HUES48 (cell line): ENCODE results near the gene PRSS2.
A peak's percentile ranks its signal among the peaks of the same experiment; 100 is the strongest.

Source experiments
- H3K27ac ChIP-seq: one replicate; pipeline ENCODE4 v1.7.0; 2013; ENCODE audit warnings: low read depth, low read length, inconsistent platforms
- H3K27me3 ChIP-seq: 2 replicates; pipeline ENCODE4 v1.6.1; 2013; ENCODE audit warnings: mild to moderate bottlenecking, low read length; ENCODE audit not compliant: control insufficient read depth, insufficient read depth
- H3K36me3 ChIP-seq: 2 replicates; pipeline ENCODE4 v1.6.1; 2013; ENCODE audit warnings: low read length; ENCODE audit not compliant: control insufficient read depth, insufficient read depth
- H3K4me1 ChIP-seq: 2 replicates; pipeline ENCODE4 v1.6.1; 2013; ENCODE audit warnings: mild to moderate bottlenecking, low read length; ENCODE audit not compliant: control insufficient read depth, insufficient read depth
- H3K4me3 ChIP-seq: 2 replicates; pipeline ENCODE4 v1.5.1; 2013; ENCODE audit warnings: mild to moderate bottlenecking, low read depth, low read length
- H3K9ac ChIP-seq: 2 replicates; pipeline ENCODE4 v1.6.1; 2013; ENCODE audit warnings: mild to moderate bottlenecking, low read depth, low read length, moderate library complexity
- H3K9me3 ChIP-seq: 2 replicates; pipeline ENCODE4 v1.6.1; 2013; ENCODE audit warnings: low read length; ENCODE audit not compliant: control insufficient read depth, insufficient read depth

Gene PRSS2

GRCh38 chr7:142804728-142805207 lies 34.0 kb downstream of the PRSS2 start:
- no peak overlapping the region for H3K4me3 ChIP-seq
- peaks cover 34% of the 10 kb centered on the region for H3K27me3 ChIP-seq
- no peaks in the 10 kb centered on the region for H3K9me3 ChIP-seq
- H3K27ac ChIP-seq, result no peak overlapping the region
- H3K4me1 ChIP-seq, result peaks cover 4% of the 10 kb centered on the region
- no peak overlapping the region for H3K9ac ChIP-seq
- H3K36me3 ChIP-seq, result peaks cover 5% of the 10 kb centered on the region; the same call in 1 of the 2 replicates

GRCh38 chr7:142805350-142806021 lies 34.7 kb downstream of the PRSS2 start:
- Histone ChIP-seq H3K4me1 (no peaks in the 10 kb centered on the region), H3K9ac (no peak overlapping the region), H3K36me3 (peaks cover 5% of the 10 kb centered on the region; the same call in 1 of the 2 replicates), H3K27me3 (peaks cover 27% of the 10 kb centered on the region), H3K9me3 (no peaks in the 10 kb centered on the region), H3K27ac (no peak overlapping the region), H3K4me3 (no peak overlapping the region)

GRCh38 chr7:142806022-142806356 lies 35.2 kb downstream of the PRSS2 start:
- H3K4me3 ChIP-seq, result no peak overlapping the region
- no peak overlapping the region for H3K27ac ChIP-seq
- no peak overlapping the region for H3K9ac ChIP-seq
- peaks cover 5% of the 10 kb centered on the region; the same call in 1 of the 2 replicates for H3K36me3 ChIP-seq
- peaks cover 22% of the 10 kb centered on the region for H3K27me3 ChIP-seq
- no peaks in the 10 kb centered on the region for H3K4me1 ChIP-seq
- H3K9me3 ChIP-seq, result no peaks in the 10 kb centered on the region

GRCh38 chr7:142806957-142807356 lies 36.2 kb downstream of the PRSS2 start:
- Histone ChIP-seq H3K36me3 (peaks cover 3% of the 10 kb centered on the region; the same call in 1 of the 2 replicates), H3K4me1 (peaks cover 2% of the 10 kb centered on the region), H3K9ac (no peak overlapping the region), H3K27me3 (peaks cover 16% of the 10 kb centered on the region), H3K4me3 (no peak overlapping the region), H3K27ac (no peak overlapping the region), H3K9me3 (no peaks in the 10 kb centered on the region)

GRCh38 chr7:142807855-142808460 lies 37.2 kb downstream of the PRSS2 start:
- H3K36me3 ChIP-seq, result no peaks in the 10 kb centered on the region
- H3K4me1 ChIP-seq, result peaks cover 12% of the 10 kb centered on the region
- H3K27me3 ChIP-seq, result peaks cover 13% of the 10 kb centered on the region
- H3K4me3 ChIP-seq, result no peak overlapping the region
- H3K9ac ChIP-seq, result no peak overlapping the region
- H3K9me3 ChIP-seq, result no peaks in the 10 kb centered on the region
- no peak overlapping the region for H3K27ac ChIP-seq

- H3K27me3 ChIP-seq, result peaks cover 10% of the 10 kb centered on the region
- H3K9ac ChIP-seq, result no peak overlapping the region
- H3K36me3 ChIP-seq, result no peaks in the 10 kb centered on the region
- no peaks in the 10 kb centered on the region for H3K9me3 ChIP-seq
- H3K27ac ChIP-seq, result no peak overlapping the region
- peaks cover 15% of the 10 kb centered on the region for H3K4me1 ChIP-seq
- H3K4me3 ChIP-seq, result no peak overlapping the region
Measured at GRCh38 chr7:142808461-142808801, 37.7 kb downstream of the PRSS2 start.

- Histone ChIP-seq H3K9ac (no peak overlapping the region), H3K4me1 (peaks cover 21% of the 10 kb centered on the region), H3K4me3 (no peak overlapping the region), H3K27me3 (peaks cover 9% of the 10 kb centered on the region), H3K9me3 (no peaks in the 10 kb centered on the region), H3K36me3 (no peaks in the 10 kb centered on the region), H3K27ac (no peak overlapping the region)
Measured at GRCh38 chr7:142808802-142809583, 38.2 kb downstream of the PRSS2 start.

GRCh38 chr7:142809671-142810070 lies 38.9 kb downstream of the PRSS2 start:
- Histone ChIP-seq H3K4me3 (no peak overlapping the region), H3K27me3 (peaks cover 6% of the 10 kb centered on the region), H3K4me1 (peaks cover 27% of the 10 kb centered on the region), H3K36me3 (no peaks in the 10 kb centered on the region), H3K9me3 (no peaks in the 10 kb centered on the region), H3K9ac (no peak overlapping the region), H3K27ac (no peak overlapping the region)

- Histone ChIP-seq H3K36me3 (no peaks in the 10 kb centered on the region), H3K27ac (no peak overlapping the region), H3K9me3 (no peaks in the 10 kb centered on the region), H3K27me3 (no peaks in the 10 kb centered on the region; the same call in 1 of the 2 replicates), H3K4me3 (no peak overlapping the region), H3K9ac (no peak overlapping the region), H3K4me1 (peaks cover 32% of the 10 kb centered on the region)
Measured at GRCh38 chr7:142811154-142811737, 40.5 kb downstream of the PRSS2 start.

- Histone ChIP-seq H3K4me1 (peaks cover 32% of the 10 kb centered on the region), H3K27ac (peak overlapping the region; percentile 95), H3K4me3 (peak overlapping the region; percentile 14; the same call in 1 of the 2 replicates), H3K36me3 (no peaks in the 10 kb centered on the region), H3K9ac (no peak overlapping the region), H3K9me3 (no peaks in the 10 kb centered on the region), H3K27me3 (no peaks in the 10 kb centered on the region)
Measured at GRCh38 chr7:142812437-142813215, 41.9 kb downstream of the PRSS2 start.
